B cell (primary cell): ENCODE data around the gene IMMP2L. TPM values are rescaled to one million over a fixed set of nuclear protein-coding genes. Genes with fewer than 3 reads are reported as not detected.

Experiments
- ATAC-seq: fragments of 200-7000 bp; cut with Tn5 transposase; one replicate; pipeline ENCODE4 v1.10.0; 2021; ENCODE audit warnings: low read depth, mild to moderate bottlenecking, moderate number of reproducible peaks, moderate library complexity
- CTCF ChIA-PET: fragments of 350-600 bp; sonication (Branson Sonifier 250); formaldehyde crosslinking; loops from one replicate; lab custom pipeline; 2021; ENCODE audit warnings: antibody characterized with exemption, inconsistent platforms; lab: Charles Lee
- POLR2A ChIA-PET: fragments of 350-600 bp; sonication (Branson Sonifier 250); formaldehyde crosslinking; loops from one replicate; lab custom pipeline; 2021; ENCODE audit warnings: antibody characterized with exemption; lab: Charles Lee
- DNase-seq: peaks from one replicate; pipeline ENCODE4 v3.0.0; 2013
- H2AFZ ChIP-seq: 2 replicates; pipeline ENCODE4 v1.6.1; 2012; ENCODE audit warnings: mild to moderate bottlenecking, low read depth, low read length; ENCODE audit not compliant: insufficient read depth, poor library complexity, severe bottlenecking
- H3K27ac ChIP-seq, 2 donors: 1 replicate in 1 of 2; 2 replicates in 1 of 2; pipeline ENCODE4 v1.5.1; 2012 to 2013; ENCODE audit warnings: low read length in 2 of 2, mild to moderate bottlenecking in 2 of 2, moderate library complexity in 1 of 2
- H3K27me3 ChIP-seq, 4 experiments: fragments of 200-600 bp in 1 of 4; sonication (generic) in 1 of 4; replicated peaks in 1 of 4; 1 replicate in 2 of 4; 2 replicates in 2 of 4; pipeline versions ENCODE4 v1.6.1 to v1.7.0; 2013 to 2016; ENCODE audit warnings: low read length in 3 of 4, mild to moderate bottlenecking in 2 of 4, mixed read lengths in 1 of 4, moderate library complexity in 1 of 4; ENCODE audit not compliant: insufficient read depth in 4 of 4, control insufficient read depth in 3 of 4; ENCODE audit errors: control extremely low read depth in 1 of 4
- H3K36me3 ChIP-seq, 2 experiments: replicated peaks in 1 of 2; 1 replicate in 1 of 2; 2 replicates in 1 of 2; pipeline versions ENCODE4 v1.6.1 to v1.7.1; 2013; ENCODE audit warnings: low read length in 1 of 2; ENCODE audit not compliant: insufficient read depth in 2 of 2, control insufficient read depth in 1 of 2; ENCODE audit errors: control extremely low read depth in 1 of 2, extremely low read depth in 1 of 2
- H3K4me1 ChIP-seq, 2 donors: fragments of 200-600 bp in 1 of 2; sonication (generic) in 1 of 2; 1 replicate in 1 of 2; 2 replicates in 1 of 2; pipeline versions ENCODE4 v1.5.1 to v1.6.1; 2013 to 2017; ENCODE audit warnings: low read length in 2 of 2; ENCODE audit not compliant: control insufficient read depth in 2 of 2, insufficient read depth in 2 of 2
- H3K4me2 ChIP-seq: replicated peaks from 2 replicates; pipeline ENCODE3; 2012; ENCODE audit warnings: mild to moderate bottlenecking, low read depth, low read length; ENCODE audit not compliant: poor library complexity, severe bottlenecking
- H3K4me3 ChIP-seq, 5 experiments: fragments of 200-600 bp in 1 of 5; sonication (generic) in 1 of 5; 1 replicate in 3 of 5; 2 replicates in 2 of 5; pipeline versions ENCODE4 v1.5.1 to v1.7.0; 2011 to 2016; ENCODE audit warnings: low read length in 4 of 5, mild to moderate bottlenecking in 4 of 5, low read depth in 2 of 5, control low read depth in 1 of 5, moderate library complexity in 1 of 5; ENCODE audit not compliant: insufficient read depth in 1 of 5; ENCODE audit errors: control extremely low read depth in 1 of 5, extremely low read depth in 1 of 5
- H3K79me2 ChIP-seq: fragments of 200-600 bp; sonication (generic); one replicate; pipeline ENCODE4 v1.6.0; 2016; ENCODE audit warnings: low read length; ENCODE audit not compliant: control insufficient read depth, insufficient read depth
- H3K9ac ChIP-seq: fragments of 200-600 bp; sonication (generic); 2 replicates; pipeline ENCODE4 v1.6.1; 2017; ENCODE audit warnings: mild to moderate bottlenecking, low read length, moderate library complexity
- H3K9me3 ChIP-seq, 3 donors: one replicate each; pipeline versions ENCODE4 v1.6.1 to v1.7.1; 2013; ENCODE audit warnings: low read length in 2 of 3; ENCODE audit not compliant: control insufficient read depth in 2 of 3, insufficient read depth in 1 of 3; ENCODE audit errors: control extremely low read depth in 1 of 3
- H4K20me1 ChIP-seq: 2 replicates; pipeline ENCODE4 v1.6.0; 2012; ENCODE audit warnings: mild to moderate bottlenecking, low read length; ENCODE audit not compliant: insufficient read depth, control insufficient read depth, poor library complexity, severe bottlenecking
- H3K27ac Mint-ChIP-seq: one replicate; pipeline ENCODE4 v1.8.0; 2021; ENCODE audit warnings: mixed read lengths
- H3K27me3 Mint-ChIP-seq: one replicate; pipeline ENCODE4 v1.8.0; 2021; ENCODE audit warnings: mixed read lengths
- H3K4me1 Mint-ChIP-seq: one replicate; pipeline ENCODE4 v1.8.0; 2021; ENCODE audit warnings: mixed read lengths
- H3K4me3 Mint-ChIP-seq: one replicate; pipeline ENCODE4 v1.8.0; 2021; ENCODE audit warnings: mixed read lengths
- H3K9me3 Mint-ChIP-seq: one replicate; pipeline ENCODE4 v1.8.0; 2022; ENCODE audit warnings: mixed read lengths; ENCODE audit not compliant: insufficient read depth
- CTCF ChIP-seq: fragments of 200-600 bp; IDR thresholded peaks from one replicate; pipeline ENCODE4 v1.8.0; 2022; ENCODE audit warnings: antibody characterized with exemption, mild to moderate bottlenecking
- EZH2 ChIP-seq: IDR thresholded peaks from 2 replicates; pipeline ENCODE4 v1.6.1; 2012; ENCODE audit warnings: borderline replicate concordance, low read depth, mild to moderate bottlenecking, moderate library complexity, low read length; ENCODE audit not compliant: insufficient read depth, poor library complexity, severe bottlenecking
- WGBS: methylation state at CpG from one replicate; pipeline ENCODE4 v1.1.5; 2013; ENCODE audit warnings: missing lambda C conversion rate; ENCODE audit not compliant: insufficient coverage; 5-methylcytosine and 5-hydroxymethylcytosine counted together
- intact Hi-C: fragments of 100-400 bp; cut with micrococcal nuclease; formaldehyde crosslinking; loops from one replicate; pipeline ENCODE4 v1.10.0; 2022
- polyA plus RNA-seq: library from polyadenylated mRNA; depleted of rRNA; stranded (reverse); fragments of >200 nt; gene quantifications from 2 replicates; pipeline ENCODE4 v1.2.3, GENCODE V29; 2012
- total RNA-seq, 2 donors: library from RNA; stranded (reverse); fragments of 120-200 nt in 1 of 2; gene quantifications; 1 replicate in 1 of 2; 2 replicates in 1 of 2; pipeline versions ENCODE4 v1.2.3 to v1.2.4, GENCODE V29; 2013 to 2022

The IMMP2L gene
- total and polyA plus RNA-seq, 2 donors (not counting 1 experiment from before 2014, with no cell fraction given): 3.8 to 34.2 TPM

- H3K27ac ChIP-seq: no peak overlapping the region
- H3K9ac ChIP-seq: no peak overlapping the region
- no peaks in the 10 kb centered on the region for H3K4me1 ChIP-seq
- H2AFZ ChIP-seq: no peak overlapping the region
- Mint-ChIP-seq H3K27me3 (no peaks in the 10 kb centered on the region), H3K4me1 (no peaks in the 10 kb centered on the region), H3K9me3 (no peaks in the 10 kb centered on the region), H3K4me3 (no peak overlapping the region), H3K27ac (no peak overlapping the region)
- H3K9me3 ChIP-seq: no peaks in the 10 kb centered on the region
- POLR2A ChIA-PET: no interaction called here
- CTCF ChIA-PET: no interaction called here
- H4K20me1 ChIP-seq: no peaks in the 10 kb centered on the region
- TF ChIP-seq CTCF (no peak), EZH2 (no peak)
- no peaks in the 10 kb centered on the region for H3K36me3 ChIP-seq
- no peak for DNase-seq
- no peak overlapping the region for H3K4me3 ChIP-seq
- no peaks in the 10 kb centered on the region for H3K79me2 ChIP-seq
- WGBS: no CpG with 5 or more reads among the region's 2 CpGs
- H3K27me3 ChIP-seq: no peaks in the 10 kb centered on the region
- ATAC-seq: no peak
- intact Hi-C loops: no loop called here
- H3K4me2 ChIP-seq: no peak overlapping the region
These were observed 802.0 kb downstream of the IMMP2L start for GRCh38 chr7:110760341-110760740.

- H3K4me1 Mint-ChIP-seq: no peaks in the 10 kb centered on the region
- Histone ChIP-seq H3K4me2 (no peak overlapping the region), H2AFZ (no peak overlapping the region), H3K27ac (no peak overlapping the region), H3K4me1 (no peaks in the 10 kb centered on the region), H3K79me2 (no peaks in the 10 kb centered on the region), H3K27me3 (no peaks in the 10 kb centered on the region), H4K20me1 (no peaks in the 10 kb centered on the region), H3K4me3 (no peak overlapping the region), H3K36me3 (no peaks in the 10 kb centered on the region), H3K9ac (no peak overlapping the region), H3K9me3 (no peaks in the 10 kb centered on the region)
- DNase-seq (no peak), ATAC-seq (no peak)
- CTCF ChIA-PET: no interaction called here
- H3K4me3 Mint-ChIP-seq: no peak overlapping the region
- no peaks in the 10 kb centered on the region for H3K9me3 Mint-ChIP-seq
- POLR2A ChIA-PET: no interaction called here
- H3K27ac Mint-ChIP-seq: no peak overlapping the region
- WGBS: no CpG with 5 or more reads among the region's 4 CpGs
- TF ChIP-seq CTCF (no peak), EZH2 (no peak)
- no peaks in the 10 kb centered on the region for H3K27me3 Mint-ChIP-seq
- intact Hi-C loops: no loop called here
These were observed 803.2 kb downstream of the IMMP2L start for GRCh38 chr7:110759069-110759468.
